HEK293 (cell line): ENCODE measurements around the gene VILL.

ENCODE experiments used
- ZNF629 ChIP-seq: fragments of 450-650 bp; formaldehyde crosslinking; IDR thresholded peaks from 2 replicates; pipeline ENCODE4 v1.5.1; 2017; ENCODE audit warnings: missing biosample characterization, missing genetic modification characterization
- ZNF654 ChIP-seq: fragments of 450-650 bp; formaldehyde crosslinking; IDR thresholded peaks from 2 replicates; pipeline ENCODE4 v1.5.1; 2016; ENCODE audit warnings: low read depth, missing biosample characterization, missing genetic modification characterization
- TF ChIP-seq, protein P1 (sequence below): fragments of 450-650 bp; formaldehyde crosslinking; optimal IDR thresholded peaks from 2 replicates; pipeline ENCODE3; 2016; ENCODE audit warnings: missing biosample characterization, mild to moderate bottlenecking, missing genetic modification characterization
- TF ChIP-seq, protein P2 (sequence below): fragments of 450-650 bp; formaldehyde crosslinking; IDR thresholded peaks from 2 replicates; pipeline ENCODE4 v1.5.1; 2016; ENCODE audit warnings: missing biosample characterization, missing genetic modification characterization
- TF ChIP-seq, protein P3 (sequence below): fragments of 450-650 bp; formaldehyde crosslinking; IDR thresholded peaks from 2 replicates; pipeline ENCODE4 v1.5.1; 2016; ENCODE audit warnings: missing biosample characterization, missing genetic modification characterization

DNA sequence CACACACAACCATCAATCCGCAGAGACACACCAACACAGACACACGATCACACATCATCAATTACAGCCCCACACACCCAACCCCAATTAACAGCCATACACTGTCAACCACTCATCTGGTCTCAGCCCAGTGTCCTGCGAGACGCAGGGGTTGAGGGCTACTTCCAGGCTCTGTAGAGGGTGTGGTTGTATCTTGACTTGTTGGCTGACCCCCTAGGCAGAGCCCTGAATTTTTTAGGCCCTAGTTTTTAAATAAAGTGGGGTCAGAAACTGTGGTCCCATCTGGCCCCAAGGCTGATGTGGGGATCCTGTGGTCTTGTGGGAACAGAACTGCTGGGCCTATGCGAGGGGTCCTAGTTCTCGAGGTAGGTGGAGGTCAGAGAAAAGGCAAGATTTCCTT is 9.2 kb downstream of the VILL start:
- TF ChIP-seq ZNF654 (tag by site-specific recombination) (no peak), ZNF629 (tag by site-specific recombination) (no peak)
- TF ChIP-seq, protein P1, sequence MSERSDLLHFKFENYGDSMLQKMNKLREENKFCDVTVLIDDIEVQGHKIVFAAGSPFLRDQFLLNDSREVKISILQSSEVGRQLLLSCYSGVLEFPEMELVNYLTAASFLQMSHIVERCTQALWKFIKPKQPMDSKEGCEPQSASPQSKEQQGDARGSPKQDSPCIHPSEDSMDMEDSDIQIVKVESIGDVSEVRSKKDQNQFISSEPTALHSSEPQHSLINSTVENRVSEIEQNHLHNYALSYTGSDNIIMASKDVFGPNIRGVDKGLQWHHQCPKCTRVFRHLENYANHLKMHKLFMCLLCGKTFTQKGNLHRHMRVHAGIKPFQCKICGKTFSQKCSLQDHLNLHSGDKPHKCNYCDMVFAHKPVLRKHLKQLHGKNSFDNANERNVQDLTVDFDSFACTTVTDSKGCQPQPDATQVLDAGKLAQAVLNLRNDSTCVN (tag by site-specific recombination) = no peak
- TF ChIP-seq, protein P2, sequence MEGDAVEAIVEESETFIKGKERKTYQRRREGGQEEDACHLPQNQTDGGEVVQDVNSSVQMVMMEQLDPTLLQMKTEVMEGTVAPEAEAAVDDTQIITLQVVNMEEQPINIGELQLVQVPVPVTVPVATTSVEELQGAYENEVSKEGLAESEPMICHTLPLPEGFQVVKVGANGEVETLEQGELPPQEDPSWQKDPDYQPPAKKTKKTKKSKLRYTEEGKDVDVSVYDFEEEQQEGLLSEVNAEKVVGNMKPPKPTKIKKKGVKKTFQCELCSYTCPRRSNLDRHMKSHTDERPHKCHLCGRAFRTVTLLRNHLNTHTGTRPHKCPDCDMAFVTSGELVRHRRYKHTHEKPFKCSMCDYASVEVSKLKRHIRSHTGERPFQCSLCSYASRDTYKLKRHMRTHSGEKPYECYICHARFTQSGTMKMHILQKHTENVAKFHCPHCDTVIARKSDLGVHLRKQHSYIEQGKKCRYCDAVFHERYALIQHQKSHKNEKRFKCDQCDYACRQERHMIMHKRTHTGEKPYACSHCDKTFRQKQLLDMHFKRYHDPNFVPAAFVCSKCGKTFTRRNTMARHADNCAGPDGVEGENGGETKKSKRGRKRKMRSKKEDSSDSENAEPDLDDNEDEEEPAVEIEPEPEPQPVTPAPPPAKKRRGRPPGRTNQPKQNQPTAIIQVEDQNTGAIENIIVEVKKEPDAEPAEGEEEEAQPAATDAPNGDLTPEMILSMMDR = no peak
- TF ChIP-seq, protein P3, sequence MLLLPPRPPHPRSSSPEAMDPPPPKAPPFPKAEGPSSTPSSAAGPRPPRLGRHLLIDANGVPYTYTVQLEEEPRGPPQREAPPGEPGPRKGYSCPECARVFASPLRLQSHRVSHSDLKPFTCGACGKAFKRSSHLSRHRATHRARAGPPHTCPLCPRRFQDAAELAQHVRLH = no peak
